DND-41 (cell line): ENCODE measurements around the gene FHL2.

ENCODE experiments used
- CTCF ChIP-seq: IDR thresholded peaks from 2 replicates; pipeline ENCODE4 v1.5.1; 2012; ENCODE audit warnings: borderline replicate concordance, low read length, moderate library complexity, mild to moderate bottlenecking; ENCODE audit not compliant: poor library complexity, severe bottlenecking; ENCODE audit errors: extremely low read depth
- EZH2 ChIP-seq: IDR thresholded peaks from 3 replicates; pipeline ENCODE4 v1.6.1; 2012; ENCODE audit warnings: borderline replicate concordance, low read depth, mild to moderate bottlenecking, moderate library complexity, low read length, inconsistent platforms; ENCODE audit not compliant: severe bottlenecking

GRCh38 chr2:105391058-105391627, 7.7 kb downstream of the FHL2 start:
- no peak for TF ChIP-seq CTCF
- no peak for TF ChIP-seq EZH2
